HCT116 (cell line): ENCODE measurements around the gene MSRB3. TPM values are rescaled to one million over a fixed set of nuclear protein-coding genes. Genes with fewer than 3 reads are reported as not detected.

Experiments used
- ATAC-seq: fragments of 200-7000 bp; cut with Tn5 transposase; 2 replicates; pipeline ENCODE4 v1.9.1; 2020; ENCODE audit warnings: mild to moderate bottlenecking, moderate library complexity
- BruUV-seq: library from RNA; stranded (reverse); fragments of 400-500 nt; replicated peaks from 2 replicates; lab custom pipeline; 2021; lab: Mats Ljungman, UMichigan
- CTCF ChIA-PET: fragments of 300-600 bp; sonication (Branson Sonifier 250); formaldehyde crosslinking; loops from one replicate; lab custom pipeline; 2021; ENCODE audit warnings: antibody characterized with exemption; lab: Charles Lee
- POLR2A ChIA-PET: fragments of 300-600, 350-600 bp; sonication (Branson Sonifier 250); formaldehyde crosslinking; loops from one replicate; lab custom pipeline; 2021; ENCODE audit warnings: antibody characterized with exemption; lab: Charles Lee
- RAD21 ChIA-PET, 2 experiments: fragments of 300-600 bp; sonication (Branson Sonifier 250); formaldehyde crosslinking; loops; one replicate each; lab custom pipeline; 2023; ENCODE audit warnings: low total read pairs in 2 of 2; ENCODE audit not compliant: uncharacterized antibody in 2 of 2, unreplicated experiment in 2 of 2, low non-redundant PET in 1 of 2; lab: Charles Lee
- DNase-seq: peaks from one replicate; pipeline ENCODE4 v3.0.0-alpha.2; 2010; ENCODE audit warnings: low read depth, low spot score
- H2AFZ ChIP-seq: fragments of 200-600 bp; shearing (Covaris generic), sonication (generic); 2 replicates; pipeline ENCODE4 v1.6.1; 2017; ENCODE audit warnings: low read depth, mixed run types, mixed read lengths, antibody characterized with exemption, low read length; ENCODE audit not compliant: poor library complexity, severe bottlenecking
- H3K27ac ChIP-seq: 2 replicates; pipeline ENCODE4 v1.5.1; 2012; ENCODE audit warnings: low read depth, low read length
- H3K27me3 ChIP-seq: fragments of 200-600 bp; sonication (generic); 2 replicates; pipeline ENCODE4 v1.6.1; 2016; ENCODE audit warnings: mixed run types, low read length, mixed read lengths; ENCODE audit not compliant: insufficient read depth
- H3K36me3 ChIP-seq, 2 experiments: fragments of 200-500 bp in 1 of 2; fragments of 200-600 bp in 1 of 2; sonication (Bioruptor generic) in 1 of 2; sonication (generic) in 1 of 2; 2 replicates each; pipeline versions ENCODE4 v1.5.1 to v1.6.1; 2014 to 2016; ENCODE audit warnings: low read length in 2 of 2, inconsistent platforms in 1 of 2, mixed read lengths in 1 of 2, mixed run types in 1 of 2; ENCODE audit not compliant: insufficient read depth in 2 of 2, control insufficient read depth in 1 of 2
- H3K4me1 ChIP-seq, 2 experiments: fragments of 200-600 bp in 1 of 2; sonication (generic) in 1 of 2; 2 replicates each; pipeline versions ENCODE4 v1.5.1 to v1.6.1; 2012 to 2017; ENCODE audit warnings: low read length in 2 of 2, inconsistent platforms in 1 of 2, mild to moderate bottlenecking in 1 of 2, mixed read lengths in 1 of 2, mixed run types in 1 of 2, moderate library complexity in 1 of 2; ENCODE audit not compliant: insufficient read depth in 2 of 2, control insufficient read depth in 1 of 2
- H3K4me2 ChIP-seq: fragments of 200-600 bp; sonication (generic); 2 replicates; pipeline ENCODE4 v1.6.1; 2017; ENCODE audit warnings: mixed run types, low read length, mixed read lengths
- H3K4me3 ChIP-seq, 2 experiments: fragments of 200-600 bp in 1 of 2; sonication (generic) in 1 of 2; replicated peaks in 1 of 2; 2 replicates each; pipeline ENCODE4 v1.5.1; 2011 to 2016; ENCODE audit warnings: low read length in 2 of 2, control low read depth in 1 of 2, low read depth in 1 of 2, mild to moderate bottlenecking in 1 of 2, mixed read lengths in 1 of 2, mixed run types in 1 of 2
- H3K79me2 ChIP-seq: fragments of 200-600 bp; sonication (generic); 2 replicates; pipeline ENCODE4 v1.6.1; 2017; ENCODE audit warnings: mild to moderate bottlenecking, mixed run types, low read length, moderate library complexity, mixed read lengths; ENCODE audit not compliant: insufficient read depth
- H3K9ac ChIP-seq: fragments of 200-600 bp; sonication (generic); 2 replicates; pipeline ENCODE4 v1.6.1; 2016; ENCODE audit warnings: low read length, mixed read lengths
- H3K9me2 ChIP-seq: fragments of 200-600 bp; sonication (generic), shearing (Covaris generic); 2 replicates; pipeline ENCODE4 v1.6.1; 2017; ENCODE audit warnings: mixed run types, mild to moderate bottlenecking, moderate library complexity; ENCODE audit not compliant: insufficient read depth
- H3K9me3 ChIP-seq, 2 experiments: fragments of 200-500 bp in 1 of 2; fragments of 200-600 bp in 1 of 2; sonication (Bioruptor generic) in 1 of 2; sonication (generic) in 1 of 2; 2 replicates each; pipeline ENCODE4 v1.6.1; 2014 to 2017; ENCODE audit warnings: low read length in 2 of 2, mixed read lengths in 2 of 2, inconsistent platforms in 1 of 2, low read depth in 1 of 2, mild to moderate bottlenecking in 1 of 2, mixed run types in 1 of 2, moderate library complexity in 1 of 2; ENCODE audit not compliant: control insufficient read depth in 1 of 2, insufficient read depth in 1 of 2
- H4K20me1 ChIP-seq: fragments of 200-600 bp; sonication (generic), shearing (Covaris generic); 2 replicates; pipeline ENCODE4 v1.6.1; 2017; ENCODE audit warnings: mixed run types, mild to moderate bottlenecking, moderate library complexity; ENCODE audit not compliant: insufficient read depth
- ATF3 ChIP-seq: IDR thresholded peaks from 2 replicates; pipeline ENCODE4 v1.6.1; 2012
- CEBPB ChIP-seq: IDR thresholded peaks from 2 replicates; pipeline ENCODE4 v1.6.1; 2012; ENCODE audit warnings: low read depth
- EZH2phosphoT487 ChIP-seq: fragments of 200-600 bp; IDR thresholded peaks from 2 replicates; pipeline ENCODE4 v1.6.1; 2018; ENCODE audit warnings: antibody characterized with exemption, borderline replicate concordance
- FOSL1 ChIP-seq: IDR thresholded peaks from 2 replicates; pipeline ENCODE4 v1.6.1; 2012; ENCODE audit warnings: low read depth
- JUND ChIP-seq: IDR thresholded peaks from 2 replicates; pipeline ENCODE4 v1.6.1; 2012
- REST ChIP-seq: IDR thresholded peaks from 2 replicates; pipeline ENCODE4 v1.6.1; 2012; ENCODE audit warnings: low read depth
- SIN3A ChIP-seq: IDR thresholded peaks from 2 replicates; pipeline ENCODE4 v1.6.1; 2012; ENCODE audit warnings: low read depth
- SP1 ChIP-seq: IDR thresholded peaks from 2 replicates; pipeline ENCODE4 v1.6.1; 2012; ENCODE audit warnings: low read depth
- SRF ChIP-seq: IDR thresholded peaks from 2 replicates; pipeline ENCODE4 v1.6.1; 2012; ENCODE audit warnings: low read depth
- TCF7L2 ChIP-seq: IDR thresholded peaks from 2 replicates; pipeline ENCODE4 v1.7.0; 2011; ENCODE audit warnings: borderline replicate concordance, inconsistent platforms; ENCODE audit not compliant: insufficient read depth, insufficient read length; ENCODE audit errors: extremely low read depth
- ZFX ChIP-seq: fragments of 450-650 bp; IDR thresholded peaks from 2 replicates; pipeline ENCODE4 v1.6.1; 2017
- ZNF274 ChIP-seq: fragments of 200-500 bp; sonication (Bioruptor generic); IDR thresholded peaks from 2 replicates; pipeline ENCODE4 v1.6.1; 2014; ENCODE audit warnings: mild to moderate bottlenecking, low read depth, low read length, inconsistent platforms
- intact Hi-C: fragments of 100-400 bp; cut with micrococcal nuclease; formaldehyde crosslinking; loops from 2 replicates; pipeline ENCODE4 v1.10.0; 2022
- total RNA-seq: library from RNA; stranded (reverse); gene quantifications from one replicate; pipeline ENCODE4 v1.2.1, GENCODE V29; 2021; ENCODE audit not compliant: unreplicated experiment

The MSRB3 gene
- total RNA-seq, 1 experiment from 2014 or later, result 8.2 TPM

GRCh38 chr12:65501935-65502334 is 223.5 kb downstream of the MSRB3 start:
- peak overlapping the region; percentile 87 for H3K27ac ChIP-seq
- H3K79me2 ChIP-seq, result peaks cover 14% of the 10 kb centered on the region
- peaks cover 62 to 96% of the 10 kb centered on the region in 2 experiments for H3K4me1 ChIP-seq
- no peak overlapping the region for H3K4me2 ChIP-seq
- DNase-seq (no peak), ATAC-seq (no peak)
- H2AFZ ChIP-seq, result no peak overlapping the region
- H3K4me3 ChIP-seq, result no peak overlapping the region
- no peaks in the 10 kb centered on the region for H3K9me3 ChIP-seq
- no peaks in the 10 kb centered on the region for H4K20me1 ChIP-seq
- H3K9ac ChIP-seq, result peak overlapping the region; percentile 62; the same call in 1 of the 2 replicates
- POLR2A ChIA-PET, result interaction anchor here (1.6 to 2.7 kb wide), 2 partner anchors 30 to 32 kb away, joined by 3 to 15 read pairs; no protein-coding TSS in a partner anchor
- intact Hi-C loops, result no loop called here
- RAD21 ChIA-PET, result no interaction called here
- no peaks in the 10 kb centered on the region for H3K9me2 ChIP-seq
- CTCF ChIA-PET, result no interaction called here
- peaks cover 0 to 3% of the 10 kb centered on the region in 2 experiments; a peak in 1 of 4 replicates for H3K36me3 ChIP-seq
- BruUV-seq, result no TSS peak
- no peaks in the 10 kb centered on the region for H3K27me3 ChIP-seq
- TF ChIP-seq SIN3A, result no peak
- no peak for TF ChIP-seq CEBPB
- TF ChIP-seq EZH2phosphoT487, result no peak
- TF ChIP-seq SRF, result no peak
- TF ChIP-seq FOSL1, result no peak
- TF ChIP-seq ATF3, result no peak
- TF ChIP-seq TCF7L2, result no peak
- no peak for TF ChIP-seq ZNF274
- no peak for TF ChIP-seq JUND

GRCh38 chr12:65504417-65504816 is 225.9 kb downstream of the MSRB3 start:
- Histone ChIP-seq H3K4me1 (peaks cover 51 to 94% of the 10 kb centered on the region in 2 experiments), H3K4me2 (no peak overlapping the region), H3K27ac (peak overlapping the region; percentile 28; the same call in 1 of the 2 replicates), H3K36me3 (no peaks in the 10 kb centered on the region), H2AFZ (no peak overlapping the region), H3K9me2 (no peaks in the 10 kb centered on the region), H3K4me3 (no peak overlapping the region), H3K79me2 (no peaks in the 10 kb centered on the region), H3K27me3 (no peaks in the 10 kb centered on the region), H3K9ac (peak overlapping the region; percentile 21), H4K20me1 (no peaks in the 10 kb centered on the region), H3K9me3 (no peaks in the 10 kb centered on the region)
- DNase-seq (no peak), ATAC-seq (no peak)
- ChIA-PET RAD21 (no interaction called here), CTCF (no interaction called here), POLR2A (no interaction called here)
- no TSS peak for BruUV-seq
- TF ChIP-seq EZH2phosphoT487 (no peak), SRF (no peak), SP1 (no peak), ZNF274 (no peak), ZFX (no peak), REST (no peak), FOSL1 (no peak), ATF3 (no peak), CEBPB (no peak), TCF7L2 (no peak)
- intact Hi-C loops, result no loop called here
